NCI-H1092 treated with DMSO at 0.1 percent for 48 hours (cell line): ENCODE measurements around the gene CCDC86.

ENCODE experiments used
- DNase-seq: peaks from one replicate; lab custom pipeline; 2025; lab: John Stamatoyannopoulos, UW

The CCDC86 gene

GRCh38 chr11:60852982-60853950, 11.4 kb downstream of the CCDC86 start:
- DNase-seq: no peak

GRCh38 chr11:60854140-60854846, 12.4 kb downstream of the CCDC86 start:
- no peak for DNase-seq

GRCh38 chr11:60854847-60855725, 13.2 kb downstream of the CCDC86 start:
- DNase-seq: no peak

- DNase-seq: no peak
These were observed 14.1 kb downstream of the CCDC86 start, which contains the start of gene PTGDR2 for GRCh38 chr11:60855726-60856633. Gene PTGDR2, minus strand, starts transcription at chr11:60855950. Its CDS starts 2,228 bp downstream, at chr11:60853722.

- DNase-seq: no peak
These were observed 15.7 kb downstream of the CCDC86 start for GRCh38 chr11:60857378-60858232.

GRCh38 chr11:60858236-60858635, 16.3 kb downstream of the CCDC86 start:
- DNase-seq: no peak

GRCh38 chr11:60858731-60859464, 17.0 kb downstream of the CCDC86 start:
- DNase-seq: no peak

- DNase-seq: no peak
These were observed 17.8 kb downstream of the CCDC86 start for GRCh38 chr11:60859616-60860250.

- peak; percentile 68 for DNase-seq
These were observed 19.0 kb downstream of the CCDC86 start for GRCh38 chr11:60860943-60861342.

GRCh38 chr11:60862171-60862570, 20.3 kb downstream of the CCDC86 start:
- no peak for DNase-seq

- no peak for DNase-seq
These were observed 21.9 kb downstream of the CCDC86 start for GRCh38 chr11:60863550-60864521.

- DNase-seq: no peak
These were observed 23.1 kb downstream of the CCDC86 start for GRCh38 chr11:60864856-60865513.

GRCh38 chr11:60866911-60867870, 25.3 kb downstream of the CCDC86 start, which contains the start of gene ZP1:
Gene ZP1, plus strand, starts transcription at chr11:60867542. Its CDS starts 20 bp downstream, at chr11:60867562.
- DNase-seq: peak; percentile 99

- no peak for DNase-seq
These were observed 26.2 kb downstream of the CCDC86 start for GRCh38 chr11:60867871-60868681.
